HepG2 (cell line): ENCODE measurements around the gene VDAC1. TPM values are rescaled to one million over a fixed set of nuclear protein-coding genes. Genes with fewer than 3 reads are reported as not detected.

ENCODE experiments used
- ATAC-seq: fragments of 200-7000 bp; cut with Tn5 transposase; 3 replicates; pipeline ENCODE4 v1.9.1; 2020; ENCODE audit warnings: mild to moderate bottlenecking, moderate library complexity
- BruUV-seq: library from RNA; stranded (reverse); fragments of 400-500 nt; replicated peaks from 2 replicates; lab custom pipeline; 2021; lab: Mats Ljungman, UMichigan
- CTCF ChIA-PET: fragments of 300-600 bp; formaldehyde crosslinking; extraction: SDS; loops from one replicate; lab custom pipeline; 2021; ENCODE audit warnings: low total read pairs, inconsistent platforms, low intra/inter-chr PET ratio; lab: Yijun Ruan, JAX
- POLR2A ChIA-PET: fragments of 350-600 bp; sonication (Branson Sonifier 250); formaldehyde crosslinking; loops from one replicate; lab custom pipeline; 2020; ENCODE audit warnings: antibody characterized with exemption, inconsistent platforms; lab: Yijun Ruan, JAX
- DNase-seq: peaks from one replicate; pipeline ENCODE4 v3.0.0-alpha.2; 2015; ENCODE audit warnings: low spot score
- FAIRE-seq: peaks from 3 replicates; lab custom pipeline; 2011; peaks lifted over from hg19 to GRCh38; lab: Jason Lieb, UNC
- H2AFZ ChIP-seq: one replicate; pipeline ENCODE4 v1.6.1; 2011; ENCODE audit warnings: low read length, inconsistent platforms
- H3K27ac ChIP-seq: fragments of 300-600 bp; 3 replicates; pipeline ENCODE4 v1.8.0; 2011; ENCODE audit warnings: mixed run types, mild to moderate bottlenecking, mixed read lengths, low read length, inconsistent platforms; ENCODE audit not compliant: insufficient read depth; ENCODE audit errors: extremely low read length
- H3K27me3 ChIP-seq, 2 experiments: fragments of 200-600 bp in 1 of 2; 2 replicates in 1 of 2; 3 replicates in 1 of 2; pipeline versions ENCODE4 v1.6.0 to v1.8.0; 2011; ENCODE audit warnings: low read length in 2 of 2, mild to moderate bottlenecking in 2 of 2, moderate library complexity in 2 of 2, inconsistent platforms in 1 of 2; ENCODE audit not compliant: insufficient read depth in 2 of 2, control insufficient read depth in 1 of 2
- H3K36me3 ChIP-seq, 2 experiments: fragments of 200-600 bp in 1 of 2; replicated peaks in 1 of 2; 2 replicates in 1 of 2; 3 replicates in 1 of 2; pipeline versions ENCODE4 v1.5.1 to v1.8.0; 2011; ENCODE audit warnings: low read length in 2 of 2, inconsistent platforms in 1 of 2; ENCODE audit not compliant: insufficient read depth in 2 of 2, control insufficient read depth in 1 of 2
- H3K4me1 ChIP-seq: 2 replicates; pipeline ENCODE4 v1.5.1; 2012; ENCODE audit warnings: low read length, inconsistent platforms; ENCODE audit not compliant: insufficient read depth
- H3K4me2 ChIP-seq: 2 replicates; pipeline ENCODE4 v1.6.0; 2011; ENCODE audit warnings: low read depth, low read length, inconsistent platforms
- H3K4me3 ChIP-seq, 3 experiments: fragments of 200-600 bp in 1 of 3; sonication (generic), shearing (Covaris generic) in 1 of 3; replicated peaks in 1 of 3; 2 replicates each; pipeline ENCODE4 v1.5.1; 2011 to 2016; ENCODE audit warnings: low read length in 3 of 3, inconsistent platforms in 2 of 3, low read depth in 2 of 3, mild to moderate bottlenecking in 2 of 3, control low read depth in 1 of 3, mixed read lengths in 1 of 3; ENCODE audit not compliant: insufficient read depth in 1 of 3
- H3K79me2 ChIP-seq: one replicate; pipeline ENCODE4 v1.6.1; 2011; ENCODE audit warnings: low read length, inconsistent platforms; ENCODE audit not compliant: insufficient read depth
- H3K9ac ChIP-seq: 2 replicates; pipeline ENCODE4 v1.6.0; 2011; ENCODE audit warnings: mild to moderate bottlenecking, low read depth, low read length, inconsistent platforms; ENCODE audit not compliant: insufficient read depth
- H3K9me3 ChIP-seq: 2 replicates; pipeline ENCODE4 v1.5.1; 2012; ENCODE audit warnings: mild to moderate bottlenecking, low read length
- H4K20me1 ChIP-seq: 2 replicates; pipeline ENCODE4 v1.6.0; 2011; ENCODE audit warnings: inconsistent platforms, mild to moderate bottlenecking, low read length, moderate library complexity; ENCODE audit not compliant: insufficient read depth
- CEBPB ChIP-seq: IDR thresholded peaks from 2 replicates; pipeline ENCODE4 v1.6.1; 2011; ENCODE audit warnings: low read depth, low read length, improper control_type of control experiment, borderline replicate concordance
- CEBPG ChIP-seq: IDR thresholded peaks from 2 replicates; pipeline ENCODE4 v1.6.1; 2016
- THYN1 ChIP-seq: sonication (generic); formaldehyde crosslinking; IDR thresholded peaks from 2 replicates; pipeline ENCODE4 v1.8.1; 2023; ENCODE audit warnings: low read depth, mild to moderate bottlenecking, moderate library complexity, missing genetic modification reagents, borderline replicate concordance
- ZNF225 ChIP-seq: sonication (generic); formaldehyde crosslinking; IDR thresholded peaks from 2 replicates; pipeline ENCODE4 v1.4.0; 2020; ENCODE audit warnings: mild to moderate bottlenecking, missing genetic modification reagents
- WGBS: methylation state at CpG from one replicate; pipeline ENCODE4 v1.1.6; 2017; ENCODE audit warnings: low lambda C conversion rate; 5-methylcytosine and 5-hydroxymethylcytosine counted together
- in situ Hi-C: cut with HindIII; loops from 2 replicates; pipeline ENCODE4 v1.10.0; 2017; ENCODE audit warnings: low pct_unique_long_range_greater_than_20kb; ENCODE audit not compliant: extremely low pct_ligation_motif_present
- intact Hi-C: fragments of 100-400 bp; cut with micrococcal nuclease; formaldehyde crosslinking; loops from one replicate; pipeline ENCODE4 v1.10.0; 2022; ENCODE audit not compliant: unreplicated experiment
- polyA plus RNA-seq, 8 experiments: library from polyadenylated mRNA; depleted of rRNA in 3 of 8; stranded (reverse) in 7 of 8; unstranded in 1 of 8; fragments of >200 nt; fragmentation: Illumina TruSeq in 4 of 8; extraction: Trizol in 4 of 8; gene quantifications; 2 replicates each; pipeline versions ENCODE4 v1.2.1 to v1.2.3, GENCODE V29; 2011 to 2016; ENCODE audit warnings: low read depth in 4 of 8, missing spikeins in 1 of 8, mixed read lengths in 1 of 8; ENCODE audit not compliant: insufficient read depth in 1 of 8
- total RNA-seq, 5 experiments: library from RNA; depleted of rRNA; stranded (reverse); fragments of >200 nt; fragmentation: Illumina TruSeq; extraction: Trizol; gene quantifications; 2 replicates each; pipeline ENCODE4 v1.2.3, GENCODE V29; 2016; ENCODE audit warnings: low read depth in 1 of 5
- TF ChIP-seq, protein P1 (sequence below): sonication (generic); formaldehyde crosslinking; IDR thresholded peaks from 2 replicates; pipeline ENCODE4 v1.9.0; 2021; ENCODE audit warnings: missing genetic modification reagents, borderline replicate concordance
- TF ChIP-seq, protein P2 (sequence below), 2 experiments: sonication (generic) in 1 of 2; formaldehyde crosslinking in 1 of 2; IDR thresholded peaks; 2 replicates each; pipeline versions ENCODE4 v1.4.0 to v1.6.1; 2016 to 2020; ENCODE audit warnings: borderline replicate concordance in 1 of 2, low read depth in 1 of 2, mild to moderate bottlenecking in 1 of 2, missing genetic modification reagents in 1 of 2

The VDAC1 gene
- total and polyA plus RNA-seq, 2 of the 13 experiments (the other 11 are each of a cell fraction or from before 2014, with no cell fraction given) = 112 to 380 TPM

DNA sequence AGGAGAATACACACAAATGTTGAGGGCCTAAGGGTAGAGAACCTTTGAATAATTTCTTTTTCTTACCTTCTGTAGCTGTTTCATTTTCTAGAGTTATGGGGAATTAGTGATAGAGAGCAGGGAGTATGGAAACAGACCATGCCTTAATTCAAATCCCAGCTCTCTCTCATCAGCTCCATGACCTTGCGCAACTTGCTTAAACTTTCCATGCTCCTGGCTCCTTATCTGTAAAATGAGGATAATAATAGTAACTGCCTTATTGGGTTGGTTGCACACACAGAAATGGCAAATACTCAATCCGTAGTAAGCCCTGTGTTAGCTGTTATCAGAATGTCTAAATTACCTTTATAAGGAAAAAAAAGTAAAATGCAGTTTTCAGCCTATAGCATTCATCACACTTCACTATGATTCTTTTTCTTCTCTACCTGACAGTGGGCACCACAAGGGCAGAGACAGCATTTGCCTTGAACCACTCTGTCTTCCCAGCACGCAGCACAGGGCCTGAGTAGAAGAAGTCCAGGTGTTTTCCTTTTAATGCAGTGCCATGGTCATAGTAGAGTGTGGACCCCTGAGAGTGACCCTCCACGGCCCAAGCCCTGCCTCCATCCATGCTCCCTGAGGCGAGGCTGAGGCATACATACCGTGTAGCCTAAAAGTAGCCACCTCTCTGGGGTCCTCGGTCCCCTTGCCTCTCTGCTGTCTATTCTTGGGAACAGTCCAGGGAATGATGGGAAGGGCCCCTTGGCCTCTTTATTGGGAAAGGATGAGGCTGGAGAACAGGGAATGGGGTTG, 53.8 kb downstream of the VDAC1 start:
- WGBS = 66% methylated on average over 7 of the region's 7 CpGs
- Histone ChIP-seq H2AFZ (no peak overlapping the region), H3K4me1 (peaks cover 11% of the 10 kb centered on the region), H4K20me1 (no peaks in the 10 kb centered on the region), H3K79me2 (no peaks in the 10 kb centered on the region), H3K9me3 (no peaks in the 10 kb centered on the region), H3K4me3 (no peak overlapping the region), H3K36me3 (peaks cover 2 to 7% of the 10 kb centered on the region in 2 experiments; a peak in 2 of 5 replicates), H3K4me2 (no peak overlapping the region), H3K27ac (no peak overlapping the region)
- ChIA-PET CTCF (no interaction called here), POLR2A (no interaction called here)
- intact Hi-C loops = no loop called here
- FAIRE-seq (no peak), ATAC-seq (no peak)
- TF ChIP-seq CEBPG (peak; percentile 58), CEBPB (peak; percentile 72; the same call in 1 of the 2 replicates), THYN1 (CRISPR knock-in tag) (no peak), ZNF225 (CRISPR knock-in tag) (no peak)
- TF ChIP-seq, protein P1, sequence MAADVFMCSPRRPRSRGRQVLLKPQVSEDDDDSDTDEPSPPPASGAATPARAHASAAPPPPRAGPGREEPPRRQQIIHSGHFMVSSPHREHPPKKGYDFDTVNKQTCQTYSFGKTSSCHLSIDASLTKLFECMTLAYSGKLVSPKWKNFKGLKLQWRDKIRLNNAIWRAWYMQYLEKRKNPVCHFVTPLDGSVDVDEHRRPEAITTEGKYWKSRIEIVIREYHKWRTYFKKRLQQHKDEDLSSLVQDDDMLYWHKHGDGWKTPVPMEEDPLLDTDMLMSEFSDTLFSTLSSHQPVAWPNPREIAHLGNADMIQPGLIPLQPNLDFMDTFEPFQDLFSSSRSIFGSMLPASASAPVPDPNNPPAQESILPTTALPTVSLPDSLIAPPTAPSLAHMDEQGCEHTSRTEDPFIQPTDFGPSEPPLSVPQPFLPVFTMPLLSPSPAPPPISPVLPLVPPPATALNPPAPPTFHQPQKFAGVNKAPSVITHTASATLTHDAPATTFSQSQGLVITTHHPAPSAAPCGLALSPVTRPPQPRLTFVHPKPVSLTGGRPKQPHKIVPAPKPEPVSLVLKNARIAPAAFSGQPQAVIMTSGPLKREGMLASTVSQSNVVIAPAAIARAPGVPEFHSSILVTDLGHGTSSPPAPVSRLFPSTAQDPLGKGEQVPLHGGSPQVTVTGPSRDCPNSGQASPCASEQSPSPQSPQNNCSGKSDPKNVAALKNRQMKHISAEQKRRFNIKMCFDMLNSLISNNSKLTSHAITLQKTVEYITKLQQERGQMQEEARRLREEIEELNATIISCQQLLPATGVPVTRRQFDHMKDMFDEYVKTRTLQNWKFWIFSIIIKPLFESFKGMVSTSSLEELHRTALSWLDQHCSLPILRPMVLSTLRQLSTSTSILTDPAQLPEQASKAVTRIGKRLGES (CRISPR knock-in tag) = no peak
- TF ChIP-seq, protein P2, sequence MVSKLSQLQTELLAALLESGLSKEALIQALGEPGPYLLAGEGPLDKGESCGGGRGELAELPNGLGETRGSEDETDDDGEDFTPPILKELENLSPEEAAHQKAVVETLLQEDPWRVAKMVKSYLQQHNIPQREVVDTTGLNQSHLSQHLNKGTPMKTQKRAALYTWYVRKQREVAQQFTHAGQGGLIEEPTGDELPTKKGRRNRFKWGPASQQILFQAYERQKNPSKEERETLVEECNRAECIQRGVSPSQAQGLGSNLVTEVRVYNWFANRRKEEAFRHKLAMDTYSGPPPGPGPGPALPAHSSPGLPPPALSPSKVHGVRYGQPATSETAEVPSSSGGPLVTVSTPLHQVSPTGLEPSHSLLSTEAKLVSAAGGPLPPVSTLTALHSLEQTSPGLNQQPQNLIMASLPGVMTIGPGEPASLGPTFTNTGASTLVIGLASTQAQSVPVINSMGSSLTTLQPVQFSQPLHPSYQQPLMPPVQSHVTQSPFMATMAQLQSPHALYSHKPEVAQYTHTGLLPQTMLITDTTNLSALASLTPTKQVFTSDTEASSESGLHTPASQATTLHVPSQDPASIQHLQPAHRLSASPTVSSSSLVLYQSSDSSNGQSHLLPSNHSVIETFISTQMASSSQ (IDR thresholded peaks at IDR 0.05; ENCODE audit: low read depth) = no peak
- TF ChIP-seq, protein P2 (CRISPR knock-in tag; IDR thresholded peaks at IDR 0.05; ENCODE audit: borderline replicate concordance) = no peak
- TF ChIP-seq, all 625 proteins: peak for 2
- in situ Hi-C loops = no loop called here
- H3K9ac ChIP-seq = no peak overlapping the region
- DNase-seq = no peak
- no TSS peak for BruUV-seq
- 0 out of 5 replicates have a peak, but pooled peaks cover 0 to 9% of the 10 kb centered on the region in 2 experiments for H3K27me3 ChIP-seq
